ENCODE measurements around the gene RIT2. TPM values are rescaled to one million over a fixed set of nuclear protein-coding genes. Genes with fewer than 3 reads are reported as not detected.
A peak's percentile ranks its signal among the peaks of the same experiment; 100 is the strongest.
"Not testable (repeated sequence)": the region's sequence is repeated elsewhere in the genome, so short reads cannot be mapped to it uniquely, and the experiment has no call there.

The RIT2 gene
- total and polyA plus RNA-seq, 5 donors = not detected

DNA sequence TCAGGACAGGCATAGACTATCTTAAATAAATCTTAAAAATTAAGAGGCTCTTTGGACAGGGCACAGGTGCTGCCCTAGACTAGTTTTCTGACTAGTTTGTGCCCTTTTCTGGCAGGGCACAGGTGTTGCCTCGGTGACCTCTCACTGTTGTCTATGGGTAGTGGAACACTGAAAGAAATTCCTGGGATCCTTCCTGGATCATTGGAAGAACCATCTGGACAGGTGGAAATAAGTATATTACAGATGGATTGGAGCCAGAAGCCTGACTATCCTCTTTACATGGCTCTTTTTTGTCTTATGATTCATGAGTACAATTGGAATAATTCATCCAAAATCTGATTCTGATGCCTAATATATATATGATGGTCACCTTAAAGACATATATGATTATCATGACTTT, 286.6 kb downstream of the RIT2 start:
- Histone ChIP-seq H3K27ac (ENCODE audit: low read length) (no peak overlapping the region), H3K4me3 (ENCODE audit: low read length) (no peak overlapping the region), H3K4me1 (ENCODE audit: control insufficient read depth, insufficient read depth, low read length) (no peaks in the 10 kb centered on the region), H3K27me3 (ENCODE audit: control insufficient read depth, insufficient read depth) (no peaks in the 10 kb centered on the region), H3K9me3 (ENCODE audit: control insufficient read depth, low read length) (no peaks in the 10 kb centered on the region)
- DNase-seq (no peak), ATAC-seq (no peak)
- 89% methylated on average over 1 of the region's 1 CpG for WGBS
- intact Hi-C loops (cut with DNase I) = no loop called here

DNA sequence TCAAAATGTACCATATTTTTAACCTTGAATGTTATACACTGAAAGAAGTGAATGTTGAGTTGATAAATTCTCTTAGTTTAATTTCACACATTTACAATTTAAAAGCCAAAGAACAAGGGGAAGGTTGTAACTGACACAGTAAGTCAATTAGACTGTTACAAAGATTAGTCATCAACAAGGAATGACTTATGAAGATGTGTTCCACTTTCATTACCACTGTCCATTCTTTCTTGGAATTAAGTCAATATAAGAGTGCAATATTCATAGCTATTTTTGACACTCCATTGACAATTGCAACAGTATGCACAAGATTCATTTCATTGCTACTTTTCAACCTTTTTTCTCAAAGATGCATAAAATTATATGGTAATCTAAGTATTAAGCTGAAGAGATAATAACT, 291.3 kb downstream of the RIT2 start:
- no peak overlapping the region for H3K4me3 ChIP-seq (ENCODE audit: low read length)
- H3K9me3 ChIP-seq (ENCODE audit: control insufficient read depth, low read length) = no peaks in the 10 kb centered on the region
- no peaks in the 10 kb centered on the region for H3K4me1 ChIP-seq (ENCODE audit: control insufficient read depth, insufficient read depth, low read length)
- ATAC-seq = no peak
- DNase-seq = no peak
- H3K27me3 ChIP-seq (ENCODE audit: control insufficient read depth, insufficient read depth) = no peaks in the 10 kb centered on the region
- H3K27ac ChIP-seq (ENCODE audit: low read length) = no peak overlapping the region
- intact Hi-C loops (cut with DNase I) = no loop called here

DNA sequence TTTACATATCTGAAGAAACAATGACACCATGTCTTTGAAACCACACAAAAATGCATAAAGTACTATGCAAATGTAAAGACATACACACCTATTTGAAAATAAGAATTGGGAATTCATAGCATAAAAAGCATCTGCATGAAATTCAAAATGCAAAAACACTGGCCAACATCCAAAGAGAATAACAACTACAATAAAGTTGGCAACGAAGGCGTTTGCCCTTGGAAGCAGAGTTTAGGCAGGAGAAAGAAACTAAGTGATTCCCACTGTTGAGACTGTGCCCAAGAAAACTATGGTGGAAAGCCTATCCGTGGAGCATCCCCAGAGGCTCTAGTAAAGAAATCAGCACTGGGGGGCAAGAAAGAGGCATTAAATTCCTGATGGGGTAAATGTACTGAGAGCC, 292.8 kb downstream of the RIT2 start:
- DNase-seq (no peak), ATAC-seq (no peak)
- H3K4me3 ChIP-seq (ENCODE audit: low read length) = no peak overlapping the region
- no peaks in the 10 kb centered on the region for H3K4me1 ChIP-seq (ENCODE audit: control insufficient read depth, insufficient read depth, low read length)
- intact Hi-C loops (cut with DNase I) = no loop called here
- no peak overlapping the region for H3K27ac ChIP-seq (ENCODE audit: low read length)
- no peaks in the 10 kb centered on the region for H3K27me3 ChIP-seq (ENCODE audit: control insufficient read depth, insufficient read depth)
- 63% methylated on average over 3 of the region's 3 CpGs for WGBS
- no peaks in the 10 kb centered on the region for H3K9me3 ChIP-seq (ENCODE audit: control insufficient read depth, low read length)

DNA sequence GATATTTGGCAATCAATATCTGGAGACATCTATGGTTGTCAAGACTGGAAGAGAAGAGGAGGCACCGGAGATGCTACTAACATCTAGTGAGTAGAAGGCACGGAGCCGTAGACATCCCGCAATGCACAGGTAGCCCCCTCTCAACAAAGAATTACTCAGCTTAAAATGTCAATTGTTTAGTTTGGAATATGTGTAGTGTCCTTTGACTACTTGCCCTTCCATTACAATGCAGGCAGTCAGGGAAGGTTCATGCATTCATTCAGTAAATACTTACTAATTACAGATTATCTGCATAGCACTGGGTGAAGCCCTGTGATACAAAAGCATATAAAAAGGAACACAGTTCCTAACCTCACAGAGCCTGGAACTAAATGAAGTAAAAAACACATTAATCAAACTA, 294.0 kb downstream of the RIT2 start:
- no peaks in the 10 kb centered on the region for H3K4me1 ChIP-seq (ENCODE audit: control insufficient read depth, insufficient read depth, low read length)
- no peak for ATAC-seq
- no peak overlapping the region for H3K4me3 ChIP-seq (ENCODE audit: low read length)
- no peak overlapping the region for H3K27ac ChIP-seq (ENCODE audit: low read length)
- 96% methylated on average over 4 of the region's 4 CpGs for WGBS
- no peaks in the 10 kb centered on the region for H3K9me3 ChIP-seq (ENCODE audit: control insufficient read depth, low read length)
- DNase-seq = peak in 1 of 3 donors; percentile 1
- H3K27me3 ChIP-seq (ENCODE audit: control insufficient read depth, insufficient read depth) = no peaks in the 10 kb centered on the region
- intact Hi-C loops (cut with DNase I) = no loop called here

DNA sequence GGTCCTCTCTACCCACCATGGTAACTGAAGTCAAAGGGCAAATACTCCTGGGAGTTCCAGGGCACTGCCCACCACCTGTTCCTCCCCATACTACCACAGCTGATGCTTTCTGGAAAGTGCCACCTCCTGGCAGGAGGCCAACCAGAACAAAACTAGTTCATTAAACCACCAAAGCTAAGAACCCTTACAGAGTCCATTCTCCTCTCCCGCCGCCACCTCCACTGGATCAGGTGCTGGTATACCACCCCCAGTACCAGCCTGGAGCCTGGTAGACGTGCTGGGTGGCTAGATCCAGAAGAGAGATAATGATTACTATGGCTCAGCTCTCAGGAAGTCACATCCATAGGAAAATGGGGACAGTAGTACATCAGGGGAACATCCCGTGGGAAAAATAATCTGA, 300.9 kb downstream of the RIT2 start:
- Histone ChIP-seq H3K27me3 (ENCODE audit: control insufficient read depth, insufficient read depth) (no peaks in the 10 kb centered on the region), H3K4me3 (ENCODE audit: low read length) (no peak overlapping the region), H3K9me3 (ENCODE audit: control insufficient read depth, low read length) (no peaks in the 10 kb centered on the region), H3K4me1 (ENCODE audit: control insufficient read depth, insufficient read depth, low read length) (no peaks in the 10 kb centered on the region), H3K27ac (ENCODE audit: low read length) (no peak overlapping the region)
- WGBS = 88% methylated on average over 4 of the region's 4 CpGs
- DNase-seq (peak in 2 of 3 donors; percentile 12 to 37), ATAC-seq (no peak)
- intact Hi-C loops (cut with DNase I) = no loop called here

DNA sequence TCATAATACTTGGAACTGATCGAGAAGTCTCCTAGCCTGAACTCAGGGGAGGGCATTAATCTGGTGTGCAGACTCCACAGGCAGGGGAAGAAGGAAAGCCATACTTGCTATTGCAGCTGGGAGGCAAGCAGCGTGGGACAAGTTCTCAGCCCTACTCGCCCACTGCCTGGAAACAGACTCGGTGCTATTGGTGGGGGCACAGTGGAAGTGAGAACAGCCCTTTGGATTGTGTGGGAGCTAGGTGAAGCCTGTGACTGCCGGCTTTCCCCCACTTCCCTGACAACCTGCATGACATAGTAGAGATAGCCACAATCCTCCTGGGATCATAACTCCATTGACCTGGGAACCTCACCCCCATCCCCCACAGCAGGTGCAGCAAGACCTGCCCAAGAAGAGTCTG, 301.3 kb downstream of the RIT2 start:
- no peaks in the 10 kb centered on the region for H3K9me3 ChIP-seq (ENCODE audit: control insufficient read depth, low read length)
- H3K27me3 ChIP-seq (ENCODE audit: control insufficient read depth, insufficient read depth) = no peaks in the 10 kb centered on the region
- 82% methylated on average over 5 of the region's 5 CpGs for WGBS
- ATAC-seq (no peak), DNase-seq (peak in 1 of 3 donors; percentile 14)
- no peak overlapping the region for H3K27ac ChIP-seq (ENCODE audit: low read length)
- H3K4me3 ChIP-seq (ENCODE audit: low read length) = no peak overlapping the region
- intact Hi-C loops (cut with DNase I) = no loop called here
- no peaks in the 10 kb centered on the region for H3K4me1 ChIP-seq (ENCODE audit: control insufficient read depth, insufficient read depth, low read length)

DNA sequence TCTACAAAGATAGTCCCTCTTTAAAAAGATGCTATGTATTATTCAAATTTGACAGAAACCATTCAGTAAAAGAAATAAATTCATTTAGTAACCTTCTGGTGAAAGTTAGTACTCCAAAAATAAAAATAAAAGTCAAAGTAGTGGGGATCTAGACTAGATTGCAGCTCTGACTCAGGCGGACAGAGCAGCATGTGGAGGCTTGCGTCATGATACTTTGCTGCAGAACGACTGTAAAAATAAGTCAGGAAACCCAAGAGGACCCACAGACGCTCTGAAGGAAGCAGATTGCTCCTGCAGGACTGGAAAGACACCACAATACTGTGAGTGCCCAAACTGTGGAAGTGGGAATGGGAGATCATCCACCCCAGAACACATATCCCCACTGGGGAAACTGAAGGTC, 301.9 kb downstream of the RIT2 start:
- Histone ChIP-seq H3K27me3 (ENCODE audit: control insufficient read depth, insufficient read depth) (no peaks in the 10 kb centered on the region), H3K9me3 (ENCODE audit: control insufficient read depth, low read length) (no peaks in the 10 kb centered on the region), H3K4me3 (ENCODE audit: low read length) (no peak overlapping the region), H3K4me1 (ENCODE audit: control insufficient read depth, insufficient read depth, low read length) (no peaks in the 10 kb centered on the region), H3K27ac (ENCODE audit: low read length) (no peak overlapping the region)
- no peak for DNase-seq
- intact Hi-C loops (cut with DNase I) = no loop called here
- WGBS = 62% methylated on average over 4 of the region's 4 CpGs
- ATAC-seq = no peak

DNA sequence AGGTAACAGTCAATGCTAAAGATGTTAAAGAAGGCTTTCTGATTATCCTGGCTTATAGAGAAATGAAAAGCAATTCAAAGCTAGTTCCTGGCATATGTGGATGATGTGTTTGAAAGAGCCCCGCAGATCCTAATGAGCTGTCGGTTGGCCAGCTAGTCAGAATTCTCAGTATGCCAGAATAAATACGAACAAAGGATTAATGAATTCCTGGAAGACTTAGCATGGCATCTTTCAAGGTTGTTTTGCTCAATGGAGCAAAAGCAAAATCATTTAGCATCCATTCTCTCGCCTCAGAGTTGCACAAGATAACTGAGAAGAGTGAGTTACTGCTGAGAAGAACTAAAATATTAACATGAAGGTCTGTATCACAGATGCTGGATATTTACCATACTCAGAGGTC, 307.6 kb downstream of the RIT2 start:
- no peak for DNase-seq
- intact Hi-C loops (cut with DNase I) = no loop called here
- no peak for ATAC-seq
- Histone ChIP-seq H3K9me3 (ENCODE audit: control insufficient read depth, low read length) (no peaks in the 10 kb centered on the region), H3K27ac (ENCODE audit: low read length) (no peak overlapping the region), H3K4me1 (ENCODE audit: control insufficient read depth, insufficient read depth, low read length) (no peaks in the 10 kb centered on the region), H3K27me3 (ENCODE audit: control insufficient read depth, insufficient read depth) (no peaks in the 10 kb centered on the region), H3K4me3 (ENCODE audit: low read length) (no peak overlapping the region)
- WGBS = 67% methylated on average over 4 of the region's 4 CpGs

DNA sequence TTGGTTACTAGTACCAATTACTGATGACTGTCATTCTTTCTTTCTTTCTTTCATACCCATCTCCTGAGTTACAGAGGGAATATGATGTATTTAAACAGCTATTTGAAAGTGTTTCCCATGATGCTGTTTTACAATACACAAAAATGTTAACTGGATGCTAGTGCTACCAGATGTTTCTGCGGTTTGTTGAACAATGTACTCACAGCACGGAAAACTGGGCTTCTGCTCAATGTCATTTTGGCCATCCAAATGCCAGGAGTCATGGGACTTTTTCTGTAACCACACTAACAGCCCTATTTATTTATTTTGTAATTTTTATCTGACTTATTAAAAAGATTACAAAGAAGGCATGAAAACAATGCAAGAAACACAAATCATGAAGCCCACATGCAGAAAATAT, 313.8 kb downstream of the RIT2 start:
- ATAC-seq (no peak), DNase-seq (no peak)
- Histone ChIP-seq H3K27me3 (ENCODE audit: control insufficient read depth, insufficient read depth) (no peaks in the 10 kb centered on the region), H3K4me3 (ENCODE audit: low read length) (no peak overlapping the region), H3K4me1 (ENCODE audit: control insufficient read depth, insufficient read depth, low read length) (no peaks in the 10 kb centered on the region), H3K27ac (ENCODE audit: low read length) (no peak overlapping the region), H3K9me3 (ENCODE audit: control insufficient read depth, low read length) (no peaks in the 10 kb centered on the region)
- WGBS = 56% methylated on average over 2 of the region's 2 CpGs
- intact Hi-C loops (cut with DNase I) = no loop called here

DNA sequence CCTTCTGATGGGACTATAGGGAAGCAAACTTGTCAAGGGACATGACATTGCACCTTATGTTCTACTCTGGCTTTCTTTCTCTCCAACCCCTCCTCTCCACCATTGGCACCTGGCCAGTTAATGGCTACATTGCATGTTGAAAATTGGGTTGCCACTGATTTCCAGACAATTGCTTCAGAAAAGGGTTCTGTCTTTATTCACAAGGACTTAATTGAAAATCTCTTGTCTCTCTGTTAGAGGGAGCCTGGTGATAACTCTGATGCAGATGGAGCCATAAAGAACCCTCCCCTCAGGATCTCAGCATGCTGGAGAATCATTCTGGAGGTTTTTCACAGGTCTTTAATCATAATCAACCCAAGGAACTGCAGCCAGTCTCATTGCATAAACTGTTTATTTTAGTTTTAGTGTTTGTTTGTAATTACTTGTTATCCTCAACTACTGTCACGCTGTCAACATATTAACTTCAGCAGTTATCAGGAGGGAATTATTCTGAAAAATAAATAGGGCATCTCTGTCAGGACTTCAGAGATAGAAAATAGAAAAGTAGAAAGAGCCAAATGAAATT, 316.8 kb downstream of the RIT2 start:
- intact Hi-C loops (cut with DNase I) = no loop called here
- DNase-seq (peak in 1 of 3 donors; percentile 0), ATAC-seq (no peak)
- Histone ChIP-seq H3K27me3 (ENCODE audit: control insufficient read depth, insufficient read depth) (no peaks in the 10 kb centered on the region), H3K4me1 (ENCODE audit: control insufficient read depth, insufficient read depth, low read length) (no peaks in the 10 kb centered on the region), H3K9me3 (ENCODE audit: control insufficient read depth, low read length) (no peaks in the 10 kb centered on the region), H3K27ac (ENCODE audit: low read length) (no peak overlapping the region), H3K4me3 (ENCODE audit: low read length) (no peak overlapping the region)
- WGBS = 41% methylated on average over 1 of the region's 1 CpG

DNA sequence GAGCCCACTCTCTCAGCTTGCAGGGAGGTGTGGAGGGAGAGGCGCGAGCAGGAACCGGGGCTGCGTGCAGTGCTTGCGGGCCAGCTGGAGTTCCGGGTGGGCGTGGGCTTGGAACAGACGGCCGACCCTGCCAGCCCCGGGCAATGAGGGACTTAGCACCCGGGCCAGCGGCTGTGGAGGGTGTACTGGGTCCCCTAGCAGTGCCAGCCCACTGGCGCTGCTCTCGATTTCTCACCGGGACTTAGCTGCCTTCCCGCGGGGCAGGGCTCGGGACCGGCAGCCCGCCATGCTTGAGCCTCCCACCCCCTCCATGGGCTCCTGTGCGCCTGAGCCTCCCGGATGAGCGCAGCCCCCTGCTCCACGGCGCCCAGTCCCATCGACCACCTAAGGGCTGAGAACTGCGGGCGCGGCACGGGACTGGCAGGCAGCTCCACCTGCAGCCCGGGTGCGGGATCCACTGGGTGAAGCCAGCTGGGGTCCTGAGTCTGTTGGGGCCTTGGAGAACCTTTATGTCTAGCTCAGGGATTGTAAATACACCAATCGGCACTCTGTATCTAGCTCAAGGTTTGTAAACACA, 320.2 kb downstream of the RIT2 start:
- H3K4me1 ChIP-seq (ENCODE audit: control insufficient read depth, insufficient read depth, low read length); ATAC-seq; H3K9me3 ChIP-seq (ENCODE audit: control insufficient read depth, low read length); H3K27ac ChIP-seq (ENCODE audit: low read length); H3K27me3 ChIP-seq (ENCODE audit: control insufficient read depth, insufficient read depth); intact Hi-C loops (cut with DNase I); H3K4me3 ChIP-seq (ENCODE audit: low read length): not testable (repeated sequence)
- DNase-seq = peak in 2 of 3 donors; percentile 18 to 55
- WGBS = 92% methylated on average over 33 of the region's 33 CpGs

DNA sequence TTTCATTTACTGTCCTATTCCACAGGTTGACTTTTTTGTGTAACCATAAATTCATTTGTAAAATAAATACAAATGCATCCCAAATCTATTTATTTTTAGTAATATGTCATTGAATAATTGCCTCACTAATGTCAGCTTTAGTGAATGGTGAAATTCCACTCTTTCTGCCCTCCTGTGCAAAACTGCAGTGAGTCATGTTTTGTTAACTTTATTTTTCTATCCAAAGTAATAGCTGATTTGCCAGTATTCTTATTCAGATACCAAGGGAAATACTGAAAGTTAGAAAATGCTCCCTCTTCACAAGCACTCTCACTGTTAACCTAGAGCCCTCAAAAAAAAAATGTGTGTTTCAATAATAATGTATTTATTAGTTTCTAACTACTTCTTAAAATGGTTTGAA, 322.8 kb downstream of the RIT2 start:
- no peaks in the 10 kb centered on the region for H3K4me1 ChIP-seq (ENCODE audit: control insufficient read depth, insufficient read depth, low read length)
- DNase-seq (no peak), ATAC-seq (no peak)
- no peaks in the 10 kb centered on the region for H3K9me3 ChIP-seq (ENCODE audit: control insufficient read depth, low read length)
- H3K27ac ChIP-seq (ENCODE audit: low read length) = no peak overlapping the region
- no peaks in the 10 kb centered on the region for H3K27me3 ChIP-seq (ENCODE audit: control insufficient read depth, insufficient read depth)
- intact Hi-C loops (cut with DNase I) = no loop called here
- no peak overlapping the region for H3K4me3 ChIP-seq (ENCODE audit: low read length)

All from right cardiac atrium (tissue), 5 donors.